GM12878 (cell line): Measurements from ENCODE around the gene ARHGDIG.

Experiments used
- CEBPB ChIP-seq, 2 experiments: fragments of 150-350 bp in 1 of 2; IDR thresholded peaks; 2 replicates each; pipeline ENCODE4 v1.6.1; 2012 to 2014; ENCODE audit warnings: low read depth in 2 of 2, low read length in 2 of 2, borderline replicate concordance in 1 of 2, inconsistent platforms in 1 of 2
- E2F8 ChIP-seq: fragments of 450-650 bp; IDR thresholded peaks from 2 replicates; pipeline ENCODE4 v1.6.1; 2018; ENCODE audit warnings: mild to moderate bottlenecking, low read depth, moderate library complexity; ENCODE audit not compliant: partially characterized antibody
- EED ChIP-seq: sonication (generic); IDR thresholded peaks from 2 replicates; pipeline ENCODE4 v1.6.1; 2016; ENCODE audit warnings: antibody characterized with exemption, low read depth
- ESRRA ChIP-seq: IDR thresholded peaks from 2 replicates; pipeline ENCODE4 v1.6.1; 2012; ENCODE audit warnings: mild to moderate bottlenecking, low read length, improper control_type of control experiment
- FOS ChIP-seq: IDR thresholded peaks from 3 replicates; pipeline ENCODE4 v1.6.1; 2011; ENCODE audit warnings: borderline replicate concordance; ENCODE audit not compliant: insufficient read length; ENCODE audit errors: extremely low read depth
- NFYA ChIP-seq: IDR thresholded peaks from 2 replicates; pipeline ENCODE4 v1.6.1; 2011; ENCODE audit warnings: low read depth, mild to moderate bottlenecking, low read length, improper control_type of control experiment, borderline replicate concordance
- PML ChIP-seq: IDR thresholded peaks from 2 replicates; pipeline ENCODE4 v1.6.1; 2012; ENCODE audit warnings: low read length, inconsistent platforms
- POLR2A ChIP-seq: IDR thresholded peaks from 2 replicates; pipeline ENCODE4 v1.6.1; 2011; ENCODE audit warnings: low read depth, mild to moderate bottlenecking, low read length
- RAD51 ChIP-seq: fragments of 450-650 bp; IDR thresholded peaks from 2 replicates; pipeline ENCODE4 v1.6.1; 2016; ENCODE audit warnings: moderate library complexity, mild to moderate bottlenecking, inconsistent platforms
- RUNX3 ChIP-seq: IDR thresholded peaks from 2 replicates; pipeline ENCODE4 v1.6.1; 2012; ENCODE audit warnings: low read length, inconsistent platforms
- SUZ12 ChIP-seq: fragments of 200-600 bp; sonication (generic); IDR thresholded peaks from one replicate; pipeline ENCODE4 v1.6.1; 2018; ENCODE audit warnings: antibody characterized with exemption, mild to moderate bottlenecking; ENCODE audit not compliant: unreplicated experiment
- ZBTB33 ChIP-seq: fragments of 450-650 bp; IDR thresholded peaks from 2 replicates; pipeline ENCODE4 v1.6.1; 2017; ENCODE audit warnings: mild to moderate bottlenecking
- TF ChIP-seq, protein P1 (sequence below), 3 experiments: IDR thresholded peaks in 2 of 3; conservative IDR thresholded peaks in 1 of 3; 2 replicates each; pipeline ENCODE4 v1.5.1; 2011; ENCODE audit warnings: low read depth in 3 of 3, low read length in 3 of 3, mild to moderate bottlenecking in 3 of 3, control low read depth in 2 of 3, moderate library complexity in 2 of 3, inconsistent platforms in 1 of 3, mixed read lengths in 1 of 3; ENCODE audit not compliant: control insufficient read depth in 2 of 3, insufficient read depth in 1 of 3; ENCODE audit errors: extremely low read depth in 1 of 3

GRCh38 chr16:284204-285120, 4.1 kb downstream of the ARHGDIG start:
- TF ChIP-seq ESRRA (no peak), RUNX3 (no peak), POLR2A (no peak), E2F8 (no peak), ZBTB33 (no peak), PML (no peak), FOS (no peak), SUZ12 (no peak), CEBPB (IDR thresholded peaks at IDR 0.05; ENCODE audit: borderline replicate concordance in 1 of 2, low read depth in 2 of 2, low read length in 2 of 2) (no peak), EED (no peak), NFYA (no peak), RAD51 (no peak)
- TF ChIP-seq, protein P1, sequence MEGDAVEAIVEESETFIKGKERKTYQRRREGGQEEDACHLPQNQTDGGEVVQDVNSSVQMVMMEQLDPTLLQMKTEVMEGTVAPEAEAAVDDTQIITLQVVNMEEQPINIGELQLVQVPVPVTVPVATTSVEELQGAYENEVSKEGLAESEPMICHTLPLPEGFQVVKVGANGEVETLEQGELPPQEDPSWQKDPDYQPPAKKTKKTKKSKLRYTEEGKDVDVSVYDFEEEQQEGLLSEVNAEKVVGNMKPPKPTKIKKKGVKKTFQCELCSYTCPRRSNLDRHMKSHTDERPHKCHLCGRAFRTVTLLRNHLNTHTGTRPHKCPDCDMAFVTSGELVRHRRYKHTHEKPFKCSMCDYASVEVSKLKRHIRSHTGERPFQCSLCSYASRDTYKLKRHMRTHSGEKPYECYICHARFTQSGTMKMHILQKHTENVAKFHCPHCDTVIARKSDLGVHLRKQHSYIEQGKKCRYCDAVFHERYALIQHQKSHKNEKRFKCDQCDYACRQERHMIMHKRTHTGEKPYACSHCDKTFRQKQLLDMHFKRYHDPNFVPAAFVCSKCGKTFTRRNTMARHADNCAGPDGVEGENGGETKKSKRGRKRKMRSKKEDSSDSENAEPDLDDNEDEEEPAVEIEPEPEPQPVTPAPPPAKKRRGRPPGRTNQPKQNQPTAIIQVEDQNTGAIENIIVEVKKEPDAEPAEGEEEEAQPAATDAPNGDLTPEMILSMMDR (IDR thresholded peaks at IDR 0.05 in 2 of 3, conservative IDR thresholded peaks at IDR 0.05 in 1 of 3; ENCODE audit: control insufficient read depth in 2 of 3, extremely low read depth in 1 of 3, insufficient read depth in 1 of 3, low read depth in 3 of 3, low read length in 3 of 3) = no peak
